ENCODE data around the gene CNDP1. TPM values are rescaled to one million over a fixed set of nuclear protein-coding genes. Genes with fewer than 3 reads are reported as not detected.
"Not testable (repeated sequence)": the region's sequence is repeated elsewhere in the genome, so short reads cannot be mapped to it uniquely, and the experiment has no call there.

Gene CNDP1
- total RNA-seq, 1 experiment from 2014 or later, result not detected

DNA sequence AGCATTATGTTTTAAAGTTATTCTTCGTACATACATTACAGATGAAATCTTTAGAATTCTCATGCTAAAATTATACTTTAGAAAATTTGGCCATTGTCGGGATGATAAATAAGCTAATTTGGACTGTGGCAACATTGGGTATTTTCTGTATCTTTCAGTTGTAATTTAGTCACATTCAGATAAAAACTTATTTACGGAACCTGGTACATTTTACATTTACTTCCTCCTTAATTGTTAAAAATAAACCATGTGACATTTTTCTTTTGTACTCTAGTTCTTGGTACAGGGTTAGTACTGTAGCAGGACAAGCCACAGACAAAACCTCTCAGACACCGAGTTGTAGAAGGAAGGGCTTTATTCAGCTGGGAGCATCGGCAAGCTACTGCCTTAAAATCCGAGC, 33.9 kb upstream of the CNDP1 start:
- H3K79me2 ChIP-seq (ENCODE audit: low read length), result peaks cover 68% of the 10 kb centered on the region
- no peaks in the 10 kb centered on the region for H3K9me2 ChIP-seq (replicated peaks; ENCODE audit: insufficient read depth, low read length)
- peak overlapping the region; percentile 89 for H3K4me2 ChIP-seq (ENCODE audit: low read depth, low read length, poor library complexity, severe bottlenecking)
- H3K27me3 ChIP-seq (ENCODE audit: low read length), result no peaks in the 10 kb centered on the region
- peak; percentile 52 for DNase-seq
- peaks cover 47% of the 10 kb centered on the region for H3K4me1 ChIP-seq (ENCODE audit: low read length)
- no peaks in the 10 kb centered on the region for H3K9me3 ChIP-seq (ENCODE audit: low read length)
- peak overlapping the region; percentile 87 for H3K4me3 ChIP-seq (ENCODE audit: low read length)
- H3K9ac ChIP-seq (ENCODE audit: low read length), result peak overlapping the region; percentile 92
- H4K20me1 ChIP-seq (ENCODE audit: insufficient read depth, low read depth, low read length), result no peaks in the 10 kb centered on the region
- no peak overlapping the region for H2AFZ ChIP-seq (ENCODE audit: low read length)
- H3K36me3 ChIP-seq (ENCODE audit: insufficient read depth, low read length), result peaks cover 33% of the 10 kb centered on the region
- peak overlapping the region; percentile 80 for H3K27ac ChIP-seq (ENCODE audit: low read length)

DNA sequence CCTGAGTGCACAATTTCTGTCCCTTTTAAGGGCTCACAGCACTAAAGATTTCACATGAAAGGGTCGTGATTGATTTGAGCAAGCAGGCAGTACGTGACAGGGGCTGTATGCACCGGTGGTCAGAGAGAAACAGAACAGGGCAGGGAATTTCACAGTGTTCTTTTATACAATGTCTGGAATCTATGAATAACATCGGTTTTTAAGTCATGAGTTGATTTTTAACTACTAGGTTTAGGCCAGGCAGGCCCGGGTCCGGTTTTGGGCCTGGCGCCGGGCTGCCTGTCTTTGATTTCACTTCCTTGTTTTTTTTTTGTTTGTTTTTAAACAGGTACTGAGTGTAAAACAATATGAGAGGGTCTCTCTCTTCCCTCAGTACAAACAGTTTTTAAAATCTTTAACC, 33.5 kb upstream of the CNDP1 start:
- H3K9me2 ChIP-seq (replicated peaks; ENCODE audit: insufficient read depth, low read length); H3K27me3 ChIP-seq (ENCODE audit: low read length): not testable (repeated sequence)

DNA sequence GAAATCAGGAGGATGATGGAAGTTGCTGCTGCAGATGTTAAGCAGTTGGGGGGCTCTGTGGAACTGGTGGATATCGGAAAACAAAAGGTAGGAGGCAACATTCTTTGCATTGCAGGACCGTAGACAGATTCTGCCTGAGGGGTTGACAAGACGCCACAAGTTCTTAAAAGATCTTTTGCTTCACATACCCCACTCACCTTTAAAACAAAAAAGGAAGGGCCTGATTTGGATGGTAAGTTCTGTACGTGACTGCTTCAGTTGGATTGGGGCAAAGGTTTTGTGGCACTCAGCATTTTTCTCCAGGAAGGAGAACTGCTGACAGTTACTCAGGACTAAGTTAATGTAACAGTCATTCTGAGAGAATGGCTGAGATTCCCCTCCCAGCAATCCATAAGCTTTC, 32.9 kb upstream of the CNDP1 start:
- no peak for DNase-seq
- no peaks in the 10 kb centered on the region for H4K20me1 ChIP-seq (ENCODE audit: insufficient read depth, low read depth, low read length)
- peak overlapping the region; percentile 80 for H3K27ac ChIP-seq (ENCODE audit: low read length)
- H3K4me2 ChIP-seq (ENCODE audit: low read depth, low read length, poor library complexity, severe bottlenecking), result peak overlapping the region; percentile 89
- H3K36me3 ChIP-seq (ENCODE audit: insufficient read depth, low read length), result peaks cover 39% of the 10 kb centered on the region
- H3K9me2 ChIP-seq (replicated peaks; ENCODE audit: insufficient read depth, low read length), result no peaks in the 10 kb centered on the region
- peak overlapping the region; percentile 92 for H3K9ac ChIP-seq (ENCODE audit: low read length)
- no peak overlapping the region for H2AFZ ChIP-seq (ENCODE audit: low read length)
- H3K79me2 ChIP-seq (ENCODE audit: low read length), result peaks cover 70% of the 10 kb centered on the region
- no peaks in the 10 kb centered on the region for H3K9me3 ChIP-seq (ENCODE audit: low read length)
- H3K4me3 ChIP-seq (ENCODE audit: low read length), result no peak overlapping the region
- H3K27me3 ChIP-seq (ENCODE audit: low read length), result no peaks in the 10 kb centered on the region
- H3K4me1 ChIP-seq (ENCODE audit: low read length), result peaks cover 44% of the 10 kb centered on the region

More for the DNA sequence above, 33.5 kb upstream of the CNDP1 start:
- Histone ChIP-seq H3K79me2 (ENCODE audit: low read length) (peaks cover 72% of the 10 kb centered on the region), H3K4me1 (ENCODE audit: low read length) (peaks cover 44% of the 10 kb centered on the region), H3K36me3 (ENCODE audit: insufficient read depth, low read length) (peaks cover 37% of the 10 kb centered on the region), H3K4me2 (ENCODE audit: low read depth, low read length, poor library complexity, severe bottlenecking) (peak overlapping the region; percentile 89), H3K27ac (ENCODE audit: low read length) (peak overlapping the region; percentile 80), H3K4me3 (ENCODE audit: low read length) (peak overlapping the region; percentile 87), H3K9ac (ENCODE audit: low read length) (peak overlapping the region; percentile 92)
- H3K9me3 ChIP-seq (ENCODE audit: low read length); H2AFZ ChIP-seq (ENCODE audit: low read length); H4K20me1 ChIP-seq (ENCODE audit: insufficient read depth, low read depth, low read length); DNase-seq: not testable (repeated sequence)

DNA sequence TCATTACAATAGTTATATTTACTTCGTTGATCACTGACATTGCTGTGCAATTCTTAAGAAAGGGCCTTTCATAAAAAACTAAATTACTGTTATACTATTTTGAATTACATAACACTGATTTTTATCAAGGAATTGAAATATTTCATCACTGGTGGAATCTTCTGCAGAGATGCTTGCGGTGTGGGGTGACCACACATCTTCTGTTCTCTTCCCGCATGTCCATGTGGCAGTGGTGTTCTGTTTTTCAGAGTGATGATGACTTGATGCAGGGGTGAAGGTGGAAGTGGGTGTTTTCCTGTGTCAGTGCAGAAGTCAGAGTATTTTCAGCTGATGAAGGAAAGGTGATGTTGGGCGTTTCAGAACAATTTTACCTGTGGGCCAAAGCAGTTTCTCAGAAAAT, 31.2 kb upstream of the CNDP1 start:
- Histone ChIP-seq H3K9ac (ENCODE audit: low read length) (no peak overlapping the region), H3K4me1 (ENCODE audit: low read length) (peaks cover 31% of the 10 kb centered on the region), H3K9me2 (replicated peaks; ENCODE audit: insufficient read depth, low read length) (no peaks in the 10 kb centered on the region), H3K36me3 (ENCODE audit: insufficient read depth, low read length) (peaks cover 50% of the 10 kb centered on the region), H3K4me3 (ENCODE audit: low read length) (no peak overlapping the region), H4K20me1 (ENCODE audit: insufficient read depth, low read depth, low read length) (peaks cover 13% of the 10 kb centered on the region), H3K27ac (ENCODE audit: low read length) (no peak overlapping the region), H3K79me2 (ENCODE audit: low read length) (peaks cover 68% of the 10 kb centered on the region), H3K27me3 (ENCODE audit: low read length) (no peaks in the 10 kb centered on the region), H3K4me2 (ENCODE audit: low read depth, low read length, poor library complexity, severe bottlenecking) (no peak overlapping the region), H3K9me3 (ENCODE audit: low read length) (no peaks in the 10 kb centered on the region), H2AFZ (ENCODE audit: low read length) (no peak overlapping the region)
- DNase-seq, result no peak

DNA sequence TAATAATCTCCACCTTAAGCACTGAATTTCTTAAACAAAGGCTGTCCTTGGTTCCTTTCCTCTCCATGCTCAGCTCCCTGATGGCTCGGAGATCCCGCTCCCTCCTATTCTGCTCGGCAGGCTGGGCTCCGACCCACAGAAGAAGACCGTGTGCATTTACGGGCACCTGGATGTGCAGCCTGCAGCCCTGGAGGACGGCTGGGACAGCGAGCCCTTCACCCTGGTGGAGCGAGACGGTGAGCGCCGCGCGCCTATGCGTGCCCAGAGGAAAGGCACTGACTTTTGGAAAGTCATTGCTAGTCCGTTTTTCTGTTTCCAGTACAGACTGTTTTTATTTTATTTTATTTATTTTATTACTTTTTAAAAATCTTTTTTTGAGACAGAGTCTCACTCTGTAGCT, 28.5 kb upstream of the CNDP1 start:
- Histone ChIP-seq H3K4me1 (ENCODE audit: low read length) (peaks cover 5% of the 10 kb centered on the region), H3K9me3 (ENCODE audit: low read length) (no peaks in the 10 kb centered on the region), H4K20me1 (ENCODE audit: insufficient read depth, low read depth, low read length) (peaks cover 33% of the 10 kb centered on the region), H3K4me2 (ENCODE audit: low read depth, low read length, poor library complexity, severe bottlenecking) (no peak overlapping the region), H2AFZ (ENCODE audit: low read length) (no peak overlapping the region), H3K9me2 (replicated peaks; ENCODE audit: insufficient read depth, low read length) (no peaks in the 10 kb centered on the region), H3K79me2 (ENCODE audit: low read length) (peaks cover 57% of the 10 kb centered on the region), H3K27me3 (ENCODE audit: low read length) (no peaks in the 10 kb centered on the region), H3K4me3 (ENCODE audit: low read length) (no peak overlapping the region), H3K27ac (ENCODE audit: low read length) (no peak overlapping the region), H3K36me3 (ENCODE audit: insufficient read depth, low read length) (peaks cover 75% of the 10 kb centered on the region), H3K9ac (ENCODE audit: low read length) (no peak overlapping the region)
- no peak for DNase-seq

DNA sequence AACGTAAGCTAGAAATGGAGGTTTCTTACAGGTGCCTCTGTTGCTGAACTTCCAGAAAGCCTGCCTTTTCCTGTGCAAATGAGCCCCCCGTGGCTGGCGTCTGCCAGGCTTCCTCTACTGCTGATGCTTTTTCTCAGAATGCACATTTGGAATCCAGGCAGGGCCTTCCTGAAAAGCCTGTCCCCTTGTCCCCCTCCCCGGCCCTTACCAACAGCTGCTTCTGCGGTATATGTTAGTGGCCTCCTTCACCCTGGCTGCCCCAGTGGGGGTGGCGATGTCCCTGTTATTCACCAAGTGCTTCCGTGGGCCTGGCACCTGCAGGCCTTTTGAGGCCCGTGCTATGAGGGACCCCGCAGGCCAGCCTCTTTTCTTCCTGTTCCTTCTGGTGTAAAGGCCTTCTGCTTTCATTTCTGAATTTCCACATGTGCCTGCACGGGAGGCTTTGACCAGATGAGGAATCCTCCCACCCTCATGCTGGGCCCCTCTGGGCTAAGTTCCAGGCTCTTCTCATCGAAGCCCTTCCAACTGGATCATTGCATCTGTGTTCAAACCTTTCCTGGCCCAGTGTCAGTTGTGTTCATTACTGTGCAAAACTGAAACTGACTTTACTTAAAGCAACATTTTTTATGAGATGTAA, 27.7 kb upstream of the CNDP1 start:
- Histone ChIP-seq H3K9ac (ENCODE audit: low read length) (no peak overlapping the region), H4K20me1 (ENCODE audit: insufficient read depth, low read depth, low read length) (peaks cover 33% of the 10 kb centered on the region), H3K79me2 (ENCODE audit: low read length) (peaks cover 49% of the 10 kb centered on the region), H2AFZ (ENCODE audit: low read length) (no peak overlapping the region), H3K9me2 (replicated peaks; ENCODE audit: insufficient read depth, low read length) (no peaks in the 10 kb centered on the region), H3K27ac (ENCODE audit: low read length) (no peak overlapping the region), H3K9me3 (ENCODE audit: low read length) (no peaks in the 10 kb centered on the region), H3K36me3 (ENCODE audit: insufficient read depth, low read length) (peaks cover 72% of the 10 kb centered on the region), H3K4me1 (ENCODE audit: low read length) (no peaks in the 10 kb centered on the region), H3K4me3 (ENCODE audit: low read length) (no peak overlapping the region), H3K27me3 (ENCODE audit: low read length) (no peaks in the 10 kb centered on the region), H3K4me2 (ENCODE audit: low read depth, low read length, poor library complexity, severe bottlenecking) (no peak overlapping the region)
- DNase-seq, result no peak

DNA sequence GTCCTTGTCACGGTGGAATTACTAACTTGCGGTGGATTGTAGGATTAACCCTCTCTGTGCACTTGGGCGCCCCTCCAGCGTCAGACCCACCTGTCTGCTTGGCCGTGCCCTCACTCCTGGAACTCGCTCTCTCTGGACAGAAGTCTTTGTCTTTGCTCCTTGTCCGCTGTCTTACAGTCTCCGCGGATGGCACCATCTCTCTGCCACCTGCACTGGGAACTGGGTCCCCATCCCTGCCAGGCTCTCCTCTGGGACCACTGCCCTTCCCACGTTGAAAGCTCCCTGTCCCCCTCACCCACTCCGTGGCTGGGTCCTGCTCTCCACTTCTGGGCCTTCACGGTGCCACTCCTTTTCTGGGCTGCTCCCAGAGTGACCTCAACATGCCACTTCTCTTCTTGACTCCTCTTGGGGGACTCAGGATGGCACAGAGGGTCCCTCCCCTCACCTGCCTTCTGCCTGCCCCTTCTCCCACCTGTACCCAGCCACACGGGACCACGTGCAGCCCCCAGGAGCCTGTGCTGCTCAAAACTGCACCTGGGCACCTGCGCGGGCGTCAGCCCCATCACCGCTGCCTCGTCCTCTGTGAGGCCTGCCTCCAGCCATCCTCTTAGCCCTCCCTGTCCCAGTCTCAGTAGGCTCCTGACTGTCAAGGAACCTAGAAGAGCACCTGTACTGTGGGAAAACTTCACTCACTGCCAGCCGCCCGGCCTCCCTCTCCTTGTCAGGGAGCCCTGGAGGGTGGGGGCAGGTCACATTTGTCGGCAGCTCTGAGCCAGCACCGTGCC, 27.0 kb upstream of the CNDP1 start:
- Histone ChIP-seq H3K4me1 (ENCODE audit: low read length) (no peaks in the 10 kb centered on the region), H3K4me2 (ENCODE audit: low read depth, low read length, poor library complexity, severe bottlenecking) (no peak overlapping the region), H3K9me2 (replicated peaks; ENCODE audit: insufficient read depth, low read length) (no peaks in the 10 kb centered on the region), H3K36me3 (ENCODE audit: insufficient read depth, low read length) (peaks cover 72% of the 10 kb centered on the region), H4K20me1 (ENCODE audit: insufficient read depth, low read depth, low read length) (peaks cover 37% of the 10 kb centered on the region), H2AFZ (ENCODE audit: low read length) (no peak overlapping the region), H3K9ac (ENCODE audit: low read length) (no peak overlapping the region), H3K4me3 (ENCODE audit: low read length) (no peak overlapping the region), H3K79me2 (ENCODE audit: low read length) (peaks cover 45% of the 10 kb centered on the region), H3K27ac (ENCODE audit: low read length) (no peak overlapping the region), H3K9me3 (ENCODE audit: low read length) (no peaks in the 10 kb centered on the region), H3K27me3 (ENCODE audit: low read length) (no peaks in the 10 kb centered on the region)
- no peak for DNase-seq

DNA sequence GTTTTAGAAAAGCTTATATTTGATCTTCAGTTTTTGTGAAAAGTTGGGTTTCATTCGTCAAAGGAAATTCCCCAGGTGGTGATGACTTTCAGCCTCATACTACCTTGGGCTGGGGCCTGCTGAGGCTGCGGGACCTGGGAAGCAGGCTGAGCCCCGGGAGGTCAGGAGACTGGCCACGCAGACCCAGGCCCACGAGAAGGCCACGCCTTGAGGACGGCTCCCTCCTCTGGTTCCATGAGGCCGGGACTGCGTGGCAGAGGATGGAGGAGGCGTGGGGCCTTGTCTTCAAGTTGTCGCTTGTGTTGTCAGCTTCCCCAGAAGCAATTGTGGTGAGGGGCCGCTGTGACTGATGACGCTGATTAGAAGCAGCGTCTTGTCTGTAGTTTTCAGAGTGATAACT, 26.4 kb upstream of the CNDP1 start:
- H3K79me2 ChIP-seq (ENCODE audit: low read length), result peaks cover 38% of the 10 kb centered on the region
- H2AFZ ChIP-seq (ENCODE audit: low read length), result no peak overlapping the region
- H3K4me2 ChIP-seq (ENCODE audit: low read depth, low read length, poor library complexity, severe bottlenecking), result no peak overlapping the region
- H3K36me3 ChIP-seq (ENCODE audit: insufficient read depth, low read length), result peaks cover 71% of the 10 kb centered on the region
- DNase-seq, result no peak
- H3K27ac ChIP-seq (ENCODE audit: low read length), result no peak overlapping the region
- H4K20me1 ChIP-seq (ENCODE audit: insufficient read depth, low read depth, low read length), result peaks cover 43% of the 10 kb centered on the region
- H3K9me2 ChIP-seq (replicated peaks; ENCODE audit: insufficient read depth, low read length), result no peaks in the 10 kb centered on the region
- no peaks in the 10 kb centered on the region for H3K9me3 ChIP-seq (ENCODE audit: low read length)
- H3K4me1 ChIP-seq (ENCODE audit: low read length), result no peaks in the 10 kb centered on the region
- no peaks in the 10 kb centered on the region for H3K27me3 ChIP-seq (ENCODE audit: low read length)
- H3K4me3 ChIP-seq (ENCODE audit: low read length), result no peak overlapping the region
- no peak overlapping the region for H3K9ac ChIP-seq (ENCODE audit: low read length)

Measured in Karpas-422 (cell line).